Neural cell (in vitro differentiated cells): ENCODE measurements around the gene RHOBTB3.

Experiments
- EP300 ChIP-seq: fragments of 450-650 bp; conservative IDR thresholded peaks from 2 replicates; pipeline ENCODE4 v1.6.1; 2014; ENCODE audit warnings: antibody characterized with exemption, mild to moderate bottlenecking, moderate library complexity; ENCODE audit not compliant: poor library complexity, severe bottlenecking
- EZH2 ChIP-seq: fragments of 200-600, 300-800 bp; shearing (Covaris generic), sonication (generic); IDR thresholded peaks from 2 replicates; pipeline ENCODE4 v1.6.1; 2014; ENCODE audit warnings: antibody characterized with exemption, low read length, borderline replicate concordance, mild to moderate bottlenecking; ENCODE audit not compliant: insufficient read depth, poor library complexity, severe bottlenecking
- MXI1 ChIP-seq: fragments of 450-650 bp; conservative IDR thresholded peaks from 2 replicates; pipeline ENCODE4 v1.6.1; 2014; ENCODE audit warnings: antibody characterized with exemption, mild to moderate bottlenecking; ENCODE audit not compliant: poor library complexity, severe bottlenecking
- POLR2AphosphoS5 ChIP-seq: IDR thresholded peaks from 2 replicates; pipeline ENCODE4 v1.6.1; 2012
- RAD21 ChIP-seq: fragments of 450-650 bp; conservative IDR thresholded peaks from 2 replicates; pipeline ENCODE4 v1.6.1; 2014; ENCODE audit warnings: antibody characterized with exemption, mild to moderate bottlenecking, moderate library complexity
- TAF1 ChIP-seq: IDR thresholded peaks from 2 replicates; pipeline ENCODE4 v1.6.1; 2012; ENCODE audit warnings: low read depth
- TF ChIP-seq, protein P1 (sequence below): fragments of 450-650 bp; IDR thresholded peaks from 2 replicates; pipeline ENCODE4 v1.5.1; 2014; ENCODE audit warnings: antibody characterized with exemption, mild to moderate bottlenecking, moderate library complexity; ENCODE audit not compliant: poor library complexity, severe bottlenecking
- TF ChIP-seq, protein P2 (sequence below): IDR thresholded peaks from 2 replicates; pipeline ENCODE4 v1.6.1; 2012; ENCODE audit warnings: borderline replicate concordance

DNA sequence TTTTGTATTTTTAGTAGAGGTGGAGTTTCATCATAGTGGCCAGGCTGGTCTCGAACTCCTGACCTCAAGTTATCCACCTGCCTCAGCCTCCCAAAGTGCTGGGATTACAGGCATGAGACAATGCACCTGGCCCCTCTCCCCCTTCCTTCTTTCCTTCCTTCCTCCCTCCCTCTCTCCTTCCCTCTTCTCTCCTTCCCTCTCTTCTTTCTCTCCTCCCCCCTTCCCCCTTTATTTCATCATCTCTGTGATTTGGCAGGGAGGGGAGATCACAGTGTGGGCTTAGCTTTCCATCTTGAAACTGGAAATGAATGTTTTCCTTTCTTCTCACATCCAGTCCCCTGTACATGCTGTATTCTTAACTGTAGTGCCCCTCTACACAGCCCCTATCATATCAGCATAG is 12.7 kb downstream of the RHOBTB3 start:
- TF ChIP-seq, protein P1, sequence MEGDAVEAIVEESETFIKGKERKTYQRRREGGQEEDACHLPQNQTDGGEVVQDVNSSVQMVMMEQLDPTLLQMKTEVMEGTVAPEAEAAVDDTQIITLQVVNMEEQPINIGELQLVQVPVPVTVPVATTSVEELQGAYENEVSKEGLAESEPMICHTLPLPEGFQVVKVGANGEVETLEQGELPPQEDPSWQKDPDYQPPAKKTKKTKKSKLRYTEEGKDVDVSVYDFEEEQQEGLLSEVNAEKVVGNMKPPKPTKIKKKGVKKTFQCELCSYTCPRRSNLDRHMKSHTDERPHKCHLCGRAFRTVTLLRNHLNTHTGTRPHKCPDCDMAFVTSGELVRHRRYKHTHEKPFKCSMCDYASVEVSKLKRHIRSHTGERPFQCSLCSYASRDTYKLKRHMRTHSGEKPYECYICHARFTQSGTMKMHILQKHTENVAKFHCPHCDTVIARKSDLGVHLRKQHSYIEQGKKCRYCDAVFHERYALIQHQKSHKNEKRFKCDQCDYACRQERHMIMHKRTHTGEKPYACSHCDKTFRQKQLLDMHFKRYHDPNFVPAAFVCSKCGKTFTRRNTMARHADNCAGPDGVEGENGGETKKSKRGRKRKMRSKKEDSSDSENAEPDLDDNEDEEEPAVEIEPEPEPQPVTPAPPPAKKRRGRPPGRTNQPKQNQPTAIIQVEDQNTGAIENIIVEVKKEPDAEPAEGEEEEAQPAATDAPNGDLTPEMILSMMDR = no peak
- no peak for TF ChIP-seq EP300
- TF ChIP-seq EZH2 = no peak
- TF ChIP-seq RAD21 = no peak
- TF ChIP-seq, protein P2, sequence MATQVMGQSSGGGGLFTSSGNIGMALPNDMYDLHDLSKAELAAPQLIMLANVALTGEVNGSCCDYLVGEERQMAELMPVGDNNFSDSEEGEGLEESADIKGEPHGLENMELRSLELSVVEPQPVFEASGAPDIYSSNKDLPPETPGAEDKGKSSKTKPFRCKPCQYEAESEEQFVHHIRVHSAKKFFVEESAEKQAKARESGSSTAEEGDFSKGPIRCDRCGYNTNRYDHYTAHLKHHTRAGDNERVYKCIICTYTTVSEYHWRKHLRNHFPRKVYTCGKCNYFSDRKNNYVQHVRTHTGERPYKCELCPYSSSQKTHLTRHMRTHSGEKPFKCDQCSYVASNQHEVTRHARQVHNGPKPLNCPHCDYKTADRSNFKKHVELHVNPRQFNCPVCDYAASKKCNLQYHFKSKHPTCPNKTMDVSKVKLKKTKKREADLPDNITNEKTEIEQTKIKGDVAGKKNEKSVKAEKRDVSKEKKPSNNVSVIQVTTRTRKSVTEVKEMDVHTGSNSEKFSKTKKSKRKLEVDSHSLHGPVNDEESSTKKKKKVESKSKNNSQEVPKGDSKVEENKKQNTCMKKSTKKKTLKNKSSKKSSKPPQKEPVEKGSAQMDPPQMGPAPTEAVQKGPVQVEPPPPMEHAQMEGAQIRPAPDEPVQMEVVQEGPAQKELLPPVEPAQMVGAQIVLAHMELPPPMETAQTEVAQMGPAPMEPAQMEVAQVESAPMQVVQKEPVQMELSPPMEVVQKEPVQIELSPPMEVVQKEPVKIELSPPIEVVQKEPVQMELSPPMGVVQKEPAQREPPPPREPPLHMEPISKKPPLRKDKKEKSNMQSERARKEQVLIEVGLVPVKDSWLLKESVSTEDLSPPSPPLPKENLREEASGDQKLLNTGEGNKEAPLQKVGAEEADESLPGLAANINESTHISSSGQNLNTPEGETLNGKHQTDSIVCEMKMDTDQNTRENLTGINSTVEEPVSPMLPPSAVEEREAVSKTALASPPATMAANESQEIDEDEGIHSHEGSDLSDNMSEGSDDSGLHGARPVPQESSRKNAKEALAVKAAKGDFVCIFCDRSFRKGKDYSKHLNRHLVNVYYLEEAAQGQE = no peak
- no peak for TF ChIP-seq TAF1
- TF ChIP-seq POLR2AphosphoS5 = no peak
- TF ChIP-seq MXI1 = no peak
